GM21786 (cell line): ENCODE results near the gene RICTOR.
"Not testable (repeated sequence)": the region's sequence is repeated elsewhere in the genome, so short reads cannot be mapped to it uniquely, and the experiment has no call there.

Experiments used
- ATAC-seq: cut with Tn5 transposase; IDR thresholded peaks from one replicate; pipeline ENCODE4 v1.9.1; 2021; ENCODE audit not compliant: unreplicated experiment

RICTOR gene

GRCh38 chr5:39013938-39014337 is 60.3 kb downstream of the RICTOR start:
- ATAC-seq, result no peak

- ATAC-seq, result not testable (repeated sequence)
Measured at GRCh38 chr5:39010958-39011357, 63.2 kb downstream of the RICTOR start.

GRCh38 chr5:39009981-39010380 is 64.2 kb downstream of the RICTOR start:
- no peak for ATAC-seq

- ATAC-seq, result no peak
Measured at GRCh38 chr5:39009280-39009679, 64.9 kb downstream of the RICTOR start.

- no peak for ATAC-seq
Measured at GRCh38 chr5:39006650-39007049, 67.5 kb downstream of the RICTOR start.

GRCh38 chr5:39005566-39006232 is 68.5 kb downstream of the RICTOR start:
- ATAC-seq, result no peak

GRCh38 chr5:39001683-39002082 is 72.5 kb downstream of the RICTOR start:
- no peak for ATAC-seq

- no peak for ATAC-seq
Measured at GRCh38 chr5:38999037-38999436, 75.2 kb downstream of the RICTOR start.

- ATAC-seq, result no peak
Measured at GRCh38 chr5:38997591-38997990, 76.6 kb downstream of the RICTOR start.

- no peak for ATAC-seq
Measured at GRCh38 chr5:38996123-38996522, 78.1 kb downstream of the RICTOR start.

GRCh38 chr5:38994324-38994927 is 79.8 kb downstream of the RICTOR start:
- ATAC-seq, result no peak

- ATAC-seq, result not testable (repeated sequence)
Measured at GRCh38 chr5:38989974-38990719, 84.1 kb downstream of the RICTOR start.

- no peak for ATAC-seq
Measured at GRCh38 chr5:38985909-38986452, 88.2 kb downstream of the RICTOR start.

GRCh38 chr5:38979535-38979934 is 94.7 kb downstream of the RICTOR start:
- ATAC-seq, result no peak

GRCh38 chr5:38978036-38978435 is 96.2 kb downstream of the RICTOR start:
- ATAC-seq, result no peak

GRCh38 chr5:38968665-38969064 is 105.5 kb downstream of the RICTOR start:
- ATAC-seq, result no peak

GRCh38 chr5:38961691-38962090 is 112.5 kb downstream of the RICTOR start:
- no peak for ATAC-seq

- ATAC-seq, result no peak
Measured at GRCh38 chr5:38953426-38954012, 120.7 kb downstream of the RICTOR start.

GRCh38 chr5:38948501-38948900 is 125.7 kb downstream of the RICTOR start:
- no peak for ATAC-seq

- no peak for ATAC-seq
Measured at GRCh38 chr5:38944282-38944681, 129.9 kb downstream of the RICTOR start.

GRCh38 chr5:38941912-38942311 is 132.3 kb downstream of the RICTOR start:
- ATAC-seq, result no peak
